ENCODE results near the gene NEU1.
"Not testable (repeated sequence)": the region's sequence is repeated elsewhere in the genome, so short reads cannot be mapped to it uniquely, and the experiment has no call there.

DNA sequence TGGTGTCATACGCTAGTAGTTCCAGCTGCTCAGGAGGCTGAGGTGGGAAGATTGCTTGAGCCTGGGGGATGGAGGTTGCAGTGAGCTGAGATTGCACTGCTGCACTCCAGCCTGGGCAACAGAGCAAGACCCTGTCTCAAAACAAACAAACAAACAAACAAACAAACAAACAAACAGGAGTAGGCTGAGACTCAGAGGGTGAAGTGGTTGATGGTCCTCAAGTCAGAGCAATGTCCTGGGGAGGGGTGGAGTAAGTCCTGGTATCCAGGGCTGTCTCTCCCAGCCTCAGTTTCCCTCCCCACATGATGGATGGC, 6.0 kb upstream of the NEU1 start:
- TF ChIP-seq TBP (IDR thresholded peaks at IDR 0.05; ENCODE audit: low read depth, low read length); GABPA (IDR thresholded peaks at IDR 0.05; ENCODE audit: borderline replicate concordance, insufficient read depth, low read length); HDAC6 (IDR thresholded peaks at IDR 0.05; ENCODE audit: low read depth, low read length); EGR1 (IDR thresholded peaks at IDR 0.05; ENCODE audit: borderline replicate concordance, low read depth, low read length); CEBPB (IDR thresholded peaks at IDR 0.05; ENCODE audit: low read depth, low read length); POLR2A (IDR thresholded peaks at IDR 0.05; ENCODE audit: control extremely low read depth in 1 of 2, low read depth in 2 of 2, low read length in 2 of 2): not testable (repeated sequence)
- TF ChIP-seq, protein P1, sequence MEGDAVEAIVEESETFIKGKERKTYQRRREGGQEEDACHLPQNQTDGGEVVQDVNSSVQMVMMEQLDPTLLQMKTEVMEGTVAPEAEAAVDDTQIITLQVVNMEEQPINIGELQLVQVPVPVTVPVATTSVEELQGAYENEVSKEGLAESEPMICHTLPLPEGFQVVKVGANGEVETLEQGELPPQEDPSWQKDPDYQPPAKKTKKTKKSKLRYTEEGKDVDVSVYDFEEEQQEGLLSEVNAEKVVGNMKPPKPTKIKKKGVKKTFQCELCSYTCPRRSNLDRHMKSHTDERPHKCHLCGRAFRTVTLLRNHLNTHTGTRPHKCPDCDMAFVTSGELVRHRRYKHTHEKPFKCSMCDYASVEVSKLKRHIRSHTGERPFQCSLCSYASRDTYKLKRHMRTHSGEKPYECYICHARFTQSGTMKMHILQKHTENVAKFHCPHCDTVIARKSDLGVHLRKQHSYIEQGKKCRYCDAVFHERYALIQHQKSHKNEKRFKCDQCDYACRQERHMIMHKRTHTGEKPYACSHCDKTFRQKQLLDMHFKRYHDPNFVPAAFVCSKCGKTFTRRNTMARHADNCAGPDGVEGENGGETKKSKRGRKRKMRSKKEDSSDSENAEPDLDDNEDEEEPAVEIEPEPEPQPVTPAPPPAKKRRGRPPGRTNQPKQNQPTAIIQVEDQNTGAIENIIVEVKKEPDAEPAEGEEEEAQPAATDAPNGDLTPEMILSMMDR (IDR thresholded peaks at IDR 0.05; ENCODE audit: control extremely low read depth in 1 of 3, insufficient read depth in 1 of 3, low read depth in 1 of 3, low read length in 3 of 3) = not testable (repeated sequence)
- TF ChIP-seq, protein P2, sequence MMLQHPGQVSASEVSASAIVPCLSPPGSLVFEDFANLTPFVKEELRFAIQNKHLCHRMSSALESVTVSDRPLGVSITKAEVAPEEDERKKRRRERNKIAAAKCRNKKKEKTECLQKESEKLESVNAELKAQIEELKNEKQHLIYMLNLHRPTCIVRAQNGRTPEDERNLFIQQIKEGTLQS (IDR thresholded peaks at IDR 0.05; ENCODE audit: insufficient read depth, low read depth, low read length) = not testable (repeated sequence)
